Tibial artery (tissue), 4 donors: ENCODE results near the gene SBK2.

Experiments
- DNase-seq, 2 donors: peaks; one replicate each; pipeline ENCODE4 v3.0.0-alpha.2; 2019
- H3K27ac ChIP-seq, 2 donors: fragments of 200-600 bp; sonication (generic) in 1 of 2; 1 replicate in 1 of 2; 2 replicates in 1 of 2; pipeline ENCODE4 v1.5.1; 2018 to 2019; ENCODE audit warnings: mild to moderate bottlenecking in 1 of 2
- H3K27me3 ChIP-seq, 2 donors: fragments of 200-600 bp; sonication (generic) in 1 of 2; one replicate each; pipeline versions ENCODE4 v1.5.1 to v1.6.0; 2016 to 2019
- H3K36me3 ChIP-seq, 3 donors: fragments of 200-600 bp; sonication (generic) in 2 of 3; one replicate each; pipeline ENCODE4 v1.5.1; 2016 to 2019; ENCODE audit warnings: mild to moderate bottlenecking in 2 of 3
- H3K4me1 ChIP-seq, 4 donors: fragments of 200-600 bp; sonication (generic) in 2 of 4; 1 replicate in 3 of 4; 2 replicates in 1 of 4; pipeline ENCODE4 v1.5.1; 2016 to 2019
- H3K4me3 ChIP-seq, 2 donors: fragments of 200-600 bp; sonication (generic) in 1 of 2; 1 replicate in 1 of 2; 2 replicates in 1 of 2; pipeline ENCODE4 v1.5.1; 2018 to 2019; ENCODE audit warnings: mild to moderate bottlenecking in 2 of 2
- H3K9me3 ChIP-seq, 3 donors: fragments of 200-600 bp; sonication (generic) in 1 of 3; one replicate each; pipeline ENCODE4 v1.5.1; 2016 to 2019
- intact Hi-C: fragments of 100-400 bp; cut with DNase I; formaldehyde crosslinking; loops from one replicate; pipeline ENCODE4 v1.15.0; 2023; ENCODE audit warnings: low total_unique reads
- TF ChIP-seq, protein P1 (sequence below), 2 experiments: fragments of 200-600 bp in 1 of 2; fragments of 450-650 bp in 1 of 2; IDR thresholded peaks; one replicate each; pipeline ENCODE4 v1.5.1; 2017 to 2019; ENCODE audit warnings: antibody characterized with exemption in 2 of 2, mild to moderate bottlenecking in 1 of 2, moderate library complexity in 1 of 2

The SBK2 gene

GRCh38 chr19:55483706-55484592 lies 53.0 kb downstream of the SBK2 start:
- Histone ChIP-seq H3K4me1 (peaks cover 0 to 49% (median 33%) of the 10 kb centered on the region in 4 donors), H3K27ac (no peak overlapping the region)
- intact Hi-C loops, result no loop called here

GRCh38 chr19:55482967-55483705 lies 53.8 kb downstream of the SBK2 start:
- TF ChIP-seq, protein P1, sequence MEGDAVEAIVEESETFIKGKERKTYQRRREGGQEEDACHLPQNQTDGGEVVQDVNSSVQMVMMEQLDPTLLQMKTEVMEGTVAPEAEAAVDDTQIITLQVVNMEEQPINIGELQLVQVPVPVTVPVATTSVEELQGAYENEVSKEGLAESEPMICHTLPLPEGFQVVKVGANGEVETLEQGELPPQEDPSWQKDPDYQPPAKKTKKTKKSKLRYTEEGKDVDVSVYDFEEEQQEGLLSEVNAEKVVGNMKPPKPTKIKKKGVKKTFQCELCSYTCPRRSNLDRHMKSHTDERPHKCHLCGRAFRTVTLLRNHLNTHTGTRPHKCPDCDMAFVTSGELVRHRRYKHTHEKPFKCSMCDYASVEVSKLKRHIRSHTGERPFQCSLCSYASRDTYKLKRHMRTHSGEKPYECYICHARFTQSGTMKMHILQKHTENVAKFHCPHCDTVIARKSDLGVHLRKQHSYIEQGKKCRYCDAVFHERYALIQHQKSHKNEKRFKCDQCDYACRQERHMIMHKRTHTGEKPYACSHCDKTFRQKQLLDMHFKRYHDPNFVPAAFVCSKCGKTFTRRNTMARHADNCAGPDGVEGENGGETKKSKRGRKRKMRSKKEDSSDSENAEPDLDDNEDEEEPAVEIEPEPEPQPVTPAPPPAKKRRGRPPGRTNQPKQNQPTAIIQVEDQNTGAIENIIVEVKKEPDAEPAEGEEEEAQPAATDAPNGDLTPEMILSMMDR (IDR thresholded peaks at IDR 0.05), result no peak
- no peak overlapping the region for H3K27ac ChIP-seq
- H3K27me3 ChIP-seq, result peaks cover 0 to 51% of the 10 kb centered on the region in 2 donors
- no peaks in the 10 kb centered on the region for H3K9me3 ChIP-seq
- H3K4me3 ChIP-seq, result no peak overlapping the region
- no peak for DNase-seq
- H3K36me3 ChIP-seq, result peaks cover 11 to 35% (median 30%) of the 10 kb centered on the region in 3 donors
- H3K4me1 ChIP-seq, result peaks cover 0 to 46% (median 32%) of the 10 kb centered on the region in 4 donors
- intact Hi-C loops, result no loop called here

More at GRCh38 chr19:55483706-55484592, 53.0 kb downstream of the SBK2 start:
- no peaks in the 10 kb centered on the region for H3K9me3 ChIP-seq
- TF ChIP-seq, protein P1 (IDR thresholded peaks at IDR 0.05), result no peak
- peak overlapping the region; percentile 47 to 55 for H3K4me3 ChIP-seq
- peaks cover 0 to 52% of the 10 kb centered on the region in 2 donors for H3K27me3 ChIP-seq
- no peak for DNase-seq
- peaks cover 11 to 35% (median 30%) of the 10 kb centered on the region in 3 donors for H3K36me3 ChIP-seq

DNA sequence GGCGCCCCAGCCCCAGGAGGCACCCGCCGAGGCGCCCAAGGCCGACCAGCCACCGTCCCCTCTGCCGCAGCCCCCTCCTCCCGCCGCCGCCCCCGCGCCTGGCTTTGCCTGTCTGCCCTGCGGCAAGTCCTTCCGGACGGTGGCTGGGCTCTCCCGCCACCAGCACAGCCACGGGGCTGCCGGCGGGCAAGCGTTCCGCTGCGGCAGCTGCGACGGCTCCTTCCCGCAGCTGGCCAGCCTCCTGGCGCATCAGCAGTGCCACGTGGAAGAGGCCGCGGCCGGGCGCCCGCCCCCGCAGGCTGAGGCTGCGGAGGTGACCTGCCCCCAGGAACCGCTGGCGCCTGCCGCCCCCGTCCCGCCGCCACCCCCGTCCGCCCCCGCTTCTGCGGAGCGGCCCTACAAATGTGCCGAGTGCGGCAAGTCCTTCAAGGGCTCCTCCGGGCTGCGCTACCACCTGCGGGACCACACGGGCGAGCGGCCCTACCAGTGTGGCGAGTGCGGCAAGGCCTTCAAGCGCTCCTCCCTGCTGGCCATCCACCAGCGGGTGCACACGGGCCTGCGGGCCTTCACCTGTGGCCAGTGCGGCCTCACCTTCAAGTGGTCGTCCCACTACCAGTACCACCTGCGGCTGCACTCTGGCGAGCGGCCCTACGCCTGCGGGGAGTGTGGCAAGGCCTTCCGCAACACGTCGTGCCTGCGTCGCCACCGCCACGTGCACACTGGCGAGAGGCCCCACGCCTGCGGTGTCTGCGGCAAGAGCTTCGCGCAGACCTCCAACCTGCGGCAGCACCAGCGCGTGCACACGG lies 54.6 kb downstream of the SBK2 start:
- Histone ChIP-seq H3K4me1 (peaks cover 0 to 46% (median 36%) of the 10 kb centered on the region in 4 donors), H3K9me3 (no peaks in the 10 kb centered on the region), H3K36me3 (peaks cover 11 to 35% (median 30%) of the 10 kb centered on the region in 3 donors), H3K27ac (no peak overlapping the region), H3K4me3 (no peak overlapping the region), H3K27me3 (peaks cover 0 to 47% of the 10 kb centered on the region in 2 donors)
- no peak for DNase-seq
- intact Hi-C loops, result no loop called here
- TF ChIP-seq, protein P1 (IDR thresholded peaks at IDR 0.05), result no peak

DNA sequence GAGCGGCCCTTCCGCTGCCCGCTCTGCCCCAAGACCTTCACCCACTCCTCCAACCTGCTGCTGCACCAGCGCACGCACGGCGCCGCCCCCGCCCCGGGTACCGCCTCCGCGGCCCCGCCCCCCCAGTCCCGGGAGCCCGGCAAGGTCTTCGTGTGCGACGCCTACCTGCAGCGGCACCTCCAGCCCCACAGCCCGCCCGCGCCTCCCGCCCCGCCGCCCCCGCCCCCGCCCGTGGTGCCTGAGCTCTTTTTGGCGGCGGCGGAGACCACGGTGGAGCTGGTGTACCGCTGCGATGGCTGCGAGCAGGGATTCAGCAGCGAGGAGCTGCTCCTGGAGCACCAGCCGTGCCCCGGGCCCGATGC lies 55.2 kb downstream of the SBK2 start:
- no peaks in the 10 kb centered on the region for H3K9me3 ChIP-seq
- no peak overlapping the region for H3K4me3 ChIP-seq
- peaks cover 0 to 42% (median 34%) of the 10 kb centered on the region in 4 donors for H3K4me1 ChIP-seq
- TF ChIP-seq, protein P1 (IDR thresholded peaks at IDR 0.05), result no peak
- peaks cover 11 to 35% (median 30%) of the 10 kb centered on the region in 3 donors for H3K36me3 ChIP-seq
- peaks cover 0 to 47% of the 10 kb centered on the region in 2 donors for H3K27me3 ChIP-seq
- H3K27ac ChIP-seq, result no peak overlapping the region
- intact Hi-C loops, result no loop called here
- DNase-seq, result no peak

GRCh38 chr19:55481148-55481793 lies 55.7 kb downstream of the SBK2 start:
- H3K4me3 ChIP-seq, result no peak overlapping the region
- TF ChIP-seq, protein P1 (IDR thresholded peaks at IDR 0.05), result no peak
- no peak overlapping the region for H3K27ac ChIP-seq
- no peaks in the 10 kb centered on the region for H3K9me3 ChIP-seq
- DNase-seq, result no peak
- H3K4me1 ChIP-seq, result peaks cover 0 to 37% (median 29%) of the 10 kb centered on the region in 4 donors
- intact Hi-C loops, result no loop called here
- H3K36me3 ChIP-seq, result peaks cover 11 to 35% (median 30%) of the 10 kb centered on the region in 3 donors
- peaks cover 0 to 42% of the 10 kb centered on the region in 2 donors for H3K27me3 ChIP-seq
